ENCODE data around the gene FBXW4. TPM values are rescaled to one million over a fixed set of nuclear protein-coding genes. Genes with fewer than 3 reads are reported as not detected.
A peak's percentile ranks its signal among the peaks of the same experiment; 100 is the strongest.

FBXW4 gene
- polyA plus RNA-seq, 1 donor (not counting 4 experiments of a cell fraction or from before 2014, with no cell fraction given) = 22.3 TPM

GRCh38 chr10:101624526-101625102 lies 70.4 kb downstream of the FBXW4 start:
- dilution Hi-C loops (cut with MboI; ENCODE audit: extremely low pct_ligation_motif_present, low sequenced_read_pairs) = no loop called here
- FAIRE-seq (peak; percentile 66), DNase-seq (ENCODE audit: low read depth, low spot score) (no peak)
- TF ChIP-seq CTCF (optimal IDR thresholded peaks at IDR 0.05 in 1 of 3, IDR thresholded peaks at IDR 0.05 in 1 of 3, conservative IDR thresholded peaks at IDR 0.05 in 1 of 3; ENCODE audit: extremely low read depth in 1 of 3, insufficient read depth in 2 of 3, low read length in 3 of 3) = no peak
- TF ChIP-seq EZH2 (IDR thresholded peaks at IDR 0.05; ENCODE audit: low read length) = no peak
- Histone ChIP-seq H3K27me3 (ENCODE audit: control insufficient read depth, extremely low read depth, insufficient read depth, low read length) (no peaks in the 10 kb centered on the region), H3K9me3 (ENCODE audit: control insufficient read depth, low read depth, low read length) (no peaks in the 10 kb centered on the region), H4K20me1 (ENCODE audit: control insufficient read depth, extremely low read depth, insufficient read depth, low read length) (no peaks in the 10 kb centered on the region), H3K36me3 (ENCODE audit: control insufficient read depth in 2 of 2, extremely low read depth in 1 of 2, insufficient read depth in 2 of 2, low read length in 2 of 2) (peaks cover 0 to 5% of the 10 kb centered on the region in 2 experiments), H3K27ac (ENCODE audit: control insufficient read depth, insufficient read depth, low read length) (no peak overlapping the region), H3K9me1 (ENCODE audit: control insufficient read depth, extremely low read depth, insufficient read depth, low read length) (no peaks in the 10 kb centered on the region), H3K4me2 (ENCODE audit: control insufficient read depth, extremely low read depth, insufficient read depth, low read depth, low read length) (no peak overlapping the region), H3K4me1 (ENCODE audit: control insufficient read depth, extremely low read depth, insufficient read depth, low read length) (peaks cover 12% of the 10 kb centered on the region), H3K9ac (ENCODE audit: control insufficient read depth, extremely low read depth, insufficient read depth, low read length) (no peak overlapping the region), H3K79me2 (ENCODE audit: control insufficient read depth, insufficient read depth, low read length) (no peaks in the 10 kb centered on the region), H3K4me3 (ENCODE audit: control insufficient read depth in 2 of 3, extremely low read depth in 1 of 3, insufficient read depth in 2 of 3, low read depth in 1 of 3, low read length in 3 of 3) (no peak overlapping the region), H2AFZ (ENCODE audit: control insufficient read depth, low read length) (no peak overlapping the region)

- TF ChIP-seq CTCF (optimal IDR thresholded peaks at IDR 0.05 in 1 of 3, IDR thresholded peaks at IDR 0.05 in 1 of 3, conservative IDR thresholded peaks at IDR 0.05 in 1 of 3; ENCODE audit: extremely low read depth in 1 of 3, insufficient read depth in 2 of 3, low read length in 3 of 3) (no peak), EZH2 (IDR thresholded peaks at IDR 0.05; ENCODE audit: low read length) (no peak)
- Histone ChIP-seq H3K4me1 (ENCODE audit: control insufficient read depth, extremely low read depth, insufficient read depth, low read length) (peaks cover 12% of the 10 kb centered on the region), H3K9me1 (ENCODE audit: control insufficient read depth, extremely low read depth, insufficient read depth, low read length) (no peaks in the 10 kb centered on the region), H3K79me2 (ENCODE audit: control insufficient read depth, insufficient read depth, low read length) (no peaks in the 10 kb centered on the region), H3K9me3 (ENCODE audit: control insufficient read depth, low read depth, low read length) (no peaks in the 10 kb centered on the region), H3K27me3 (ENCODE audit: control insufficient read depth, extremely low read depth, insufficient read depth, low read length) (no peaks in the 10 kb centered on the region), H3K9ac (ENCODE audit: control insufficient read depth, extremely low read depth, insufficient read depth, low read length) (no peak overlapping the region), H3K4me2 (ENCODE audit: control insufficient read depth, extremely low read depth, insufficient read depth, low read depth, low read length) (no peak overlapping the region), H3K4me3 (ENCODE audit: control insufficient read depth in 2 of 3, extremely low read depth in 1 of 3, insufficient read depth in 2 of 3, low read depth in 1 of 3, low read length in 3 of 3) (no peak overlapping the region), H3K36me3 (ENCODE audit: control insufficient read depth in 2 of 2, extremely low read depth in 1 of 2, insufficient read depth in 2 of 2, low read length in 2 of 2) (peaks cover 0 to 5% of the 10 kb centered on the region in 2 experiments), H2AFZ (ENCODE audit: control insufficient read depth, low read length) (no peak overlapping the region), H4K20me1 (ENCODE audit: control insufficient read depth, extremely low read depth, insufficient read depth, low read length) (no peaks in the 10 kb centered on the region), H3K27ac (ENCODE audit: control insufficient read depth, insufficient read depth, low read length) (no peak overlapping the region)
- dilution Hi-C loops (cut with MboI; ENCODE audit: extremely low pct_ligation_motif_present, low sequenced_read_pairs) = no loop called here
- no peak for FAIRE-seq
- no peak for DNase-seq (ENCODE audit: low read depth, low spot score)
Observed at GRCh38 chr10:101623528-101623927, 71.4 kb downstream of the FBXW4 start.
